Brain microvascular endothelial cell (primary cell): ENCODE results near the gene EPO.
"Not testable (repeated sequence)": the region's sequence is repeated elsewhere in the genome, so short reads cannot be mapped to it uniquely, and the experiment has no call there.

Source experiments
- DNase-seq: peaks from one replicate; pipeline ENCODE4 v3.0.0-alpha.2; 2020
- H3K27ac ChIP-seq: fragments of 250-450 bp; sonication (Bioruptor Pico); 2 replicates; pipeline ENCODE4 v1.5.1; 2020; ENCODE audit warnings: mild to moderate bottlenecking, moderate library complexity
- H3K27me3 ChIP-seq: fragments of 250-450 bp; sonication (Bioruptor Pico); replicated peaks from 2 replicates; pipeline ENCODE4 v1.5.1; 2020; ENCODE audit warnings: mild to moderate bottlenecking
- H3K36me3 ChIP-seq: fragments of 250-450 bp; sonication (Bioruptor Pico); replicated peaks from 2 replicates; pipeline ENCODE4 v1.5.1; 2020; ENCODE audit warnings: mild to moderate bottlenecking
- H3K4me3 ChIP-seq: 2 replicates; pipeline ENCODE4 v1.5.1; 2011; ENCODE audit warnings: low read depth, mild to moderate bottlenecking, control low read depth, low read length, moderate library complexity
- CTCF ChIP-seq: IDR thresholded peaks from 2 replicates; pipeline ENCODE4 v1.5.1; 2011; ENCODE audit warnings: low read depth, mild to moderate bottlenecking, moderate library complexity, low read length, control low read depth, inconsistent platforms; ENCODE audit errors: missing control alignments
- in situ Hi-C: cut with HindIII; loops from 2 replicates; pipeline ENCODE4 v1.10.0; 2017; ENCODE audit warnings: low sequenced_read_pairs, low pct_ligation_motif_present

EPO gene

GRCh38 chr7:100759357-100760171, 39.3 kb downstream of the EPO start:
- no peak overlapping the region for H3K4me3 ChIP-seq
- no peaks in the 10 kb centered on the region for H3K36me3 ChIP-seq
- no peak overlapping the region for H3K27ac ChIP-seq
- DNase-seq: no peak
- no peaks in the 10 kb centered on the region for H3K27me3 ChIP-seq
- in situ Hi-C loops: no loop called here
- TF ChIP-seq CTCF: no peak

- H3K36me3 ChIP-seq, in situ Hi-C loops, DNase-seq, H3K27me3 ChIP-seq, H3K4me3 ChIP-seq, H3K27ac ChIP-seq: not testable (repeated sequence)
These were observed 42.6 kb downstream of the EPO start for GRCh38 chr7:100762841-100763240.

- Histone ChIP-seq H3K27ac (no peak overlapping the region), H3K36me3 (no peaks in the 10 kb centered on the region), H3K4me3 (no peak overlapping the region), H3K27me3 (peaks cover 3% of the 10 kb centered on the region)
- no peak for TF ChIP-seq CTCF
- in situ Hi-C loops: no loop called here
- DNase-seq: no peak
These were observed 43.4 kb downstream of the EPO start for GRCh38 chr7:100763556-100764140.

GRCh38 chr7:100764841-100765240, 44.6 kb downstream of the EPO start:
- no peak for DNase-seq
- in situ Hi-C loops: no loop called here
- Histone ChIP-seq H3K4me3 (no peak overlapping the region), H3K27ac (no peak overlapping the region), H3K27me3 (peaks cover 3% of the 10 kb centered on the region), H3K36me3 (no peaks in the 10 kb centered on the region)
- no peak for TF ChIP-seq CTCF

GRCh38 chr7:100765250-100765649, 45.0 kb downstream of the EPO start:
- H3K27ac ChIP-seq: no peak overlapping the region

GRCh38 chr7:100768784-100769183, 48.5 kb downstream of the EPO start:
- no peak overlapping the region for H3K4me3 ChIP-seq
- no peak for DNase-seq
- TF ChIP-seq CTCF: no peak
- in situ Hi-C loops: no loop called here
- peaks cover 3% of the 10 kb centered on the region for H3K27me3 ChIP-seq
- H3K27ac ChIP-seq: no peak overlapping the region
- H3K36me3 ChIP-seq: no peaks in the 10 kb centered on the region

More at GRCh38 chr7:100765250-100765649, 45.0 kb downstream of the EPO start:
- in situ Hi-C loops: no loop called here
- H3K36me3 ChIP-seq: no peaks in the 10 kb centered on the region
- peaks cover 3% of the 10 kb centered on the region for H3K27me3 ChIP-seq
- no peak for DNase-seq
- no peak for TF ChIP-seq CTCF
- no peak overlapping the region for H3K4me3 ChIP-seq
